SH-SY5Y (cell line): ENCODE data around the gene BBS9.

Source experiments
- GATA2 ChIP-seq: IDR thresholded peaks from 2 replicates; pipeline ENCODE4 v1.6.1; 2011; ENCODE audit warnings: mild to moderate bottlenecking, low read depth, low read length
- GATA3 ChIP-seq: IDR thresholded peaks from 2 replicates; pipeline ENCODE4 v1.6.1; 2011; ENCODE audit warnings: low read depth, mild to moderate bottlenecking, low read length, moderate library complexity

DNA sequence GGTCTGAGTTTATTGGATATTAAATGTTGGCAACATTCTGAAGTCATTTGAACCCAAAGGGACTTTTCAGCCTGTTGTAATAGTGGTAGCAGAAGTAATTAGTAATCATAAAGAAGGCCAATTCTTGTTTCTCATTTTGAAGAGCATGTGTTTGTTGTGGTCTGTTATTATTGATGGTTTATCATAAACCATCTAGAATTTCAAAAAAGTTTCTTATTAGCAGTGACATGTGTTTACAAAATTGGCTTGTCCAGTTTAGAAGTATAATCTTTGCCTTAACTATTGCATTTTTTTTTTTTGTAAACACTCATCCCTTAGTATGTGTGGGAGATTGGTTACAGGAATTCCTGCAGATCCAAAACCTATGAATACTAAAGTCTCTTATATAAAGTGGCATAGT is 177.8 kb downstream of the BBS9 start:
- TF ChIP-seq GATA2 (no peak), GATA3 (no peak)
